RPMI7951 (cell line): ENCODE measurements around the gene MYO10. TPM values are rescaled to one million over a fixed set of nuclear protein-coding genes. Genes with fewer than 3 reads are reported as not detected.
"Not testable (repeated sequence)": the region's sequence is repeated elsewhere in the genome, so short reads cannot be mapped to it uniquely, and the experiment has no call there.

Experiments used
- DNase-seq: peaks from one replicate; pipeline ENCODE4 v3.0.0-alpha.2; 2012; ENCODE audit warnings: low read depth
- total RNA-seq: library from RNA; depleted of rRNA; stranded (reverse); fragments of >200 nt; shearing (Covaris generic); gene quantifications from 2 replicates; pipeline ENCODE4 v1.2.3, GENCODE V29; 2014

Gene MYO10
- total RNA-seq, 1 experiment from 2014 or later = 17.2 TPM

GRCh38 chr5:16886793-16887345 lies 49.2 kb downstream of the MYO10 start:
- DNase-seq = peak; percentile 31

GRCh38 chr5:16886366-16886736 lies 49.7 kb downstream of the MYO10 start:
- DNase-seq = peak; percentile 69

- DNase-seq = no peak
Observed at GRCh38 chr5:16885635-16886365, 50.3 kb downstream of the MYO10 start.

- no peak for DNase-seq
Observed at GRCh38 chr5:16884595-16884994, 51.5 kb downstream of the MYO10 start.

GRCh38 chr5:16883806-16884205 lies 52.3 kb downstream of the MYO10 start:
- DNase-seq = no peak

GRCh38 chr5:16883176-16883575 lies 52.9 kb downstream of the MYO10 start:
- DNase-seq = no peak

- no peak for DNase-seq
Observed at GRCh38 chr5:16881251-16881650, 54.8 kb downstream of the MYO10 start.

- no peak for DNase-seq
Observed at GRCh38 chr5:16880547-16880946, 55.5 kb downstream of the MYO10 start.

- no peak for DNase-seq
Observed at GRCh38 chr5:16879650-16880049, 56.4 kb downstream of the MYO10 start.

GRCh38 chr5:16879191-16879590 lies 56.9 kb downstream of the MYO10 start:
- no peak for DNase-seq

- no peak for DNase-seq
Observed at GRCh38 chr5:16877267-16877935, 58.7 kb downstream of the MYO10 start.

- not testable (repeated sequence) for DNase-seq
Observed at GRCh38 chr5:16874424-16874823, 61.7 kb downstream of the MYO10 start.

- peak; percentile 67 for DNase-seq
Observed at GRCh38 chr5:16871746-16872339, 64.2 kb downstream of the MYO10 start.

- no peak for DNase-seq
Observed at GRCh38 chr5:16870878-16871277, 65.2 kb downstream of the MYO10 start.

GRCh38 chr5:16869821-16870796 lies 66.0 kb downstream of the MYO10 start:
- peak; percentile 76 for DNase-seq

GRCh38 chr5:16867577-16867953 lies 68.5 kb downstream of the MYO10 start:
- no peak for DNase-seq

- DNase-seq = peak; percentile 84
Observed at GRCh38 chr5:16866795-16867576, 69.1 kb downstream of the MYO10 start.

- DNase-seq = no peak
Observed at GRCh38 chr5:16866273-16866672, 69.8 kb downstream of the MYO10 start.

- DNase-seq = no peak
Observed at GRCh38 chr5:16865151-16865550, 70.9 kb downstream of the MYO10 start.

- DNase-seq = peak; percentile 25
Observed at GRCh38 chr5:16864631-16865131, 71.4 kb downstream of the MYO10 start.
